ENCODE measurements around the gene PARM1. TPM values are rescaled to one million over a fixed set of nuclear protein-coding genes. Genes with fewer than 3 reads are reported as not detected.

Gene PARM1
- total RNA-seq, 1 donor from 2014 or later, result 22.4 TPM

Other genes starting within 250 kb of the PARM1 start
- gene BTC, start 138.6 kb upstream of the PARM1 start, total RNA-seq (ENCODE audit: low replicate concordance), result 1.4 and 2.0 TPM in 2 replicates